IMR-90 (cell line): ENCODE measurements around the gene FGF7. TPM values are rescaled to one million over a fixed set of nuclear protein-coding genes. Genes with fewer than 3 reads are reported as not detected.
A peak's percentile ranks its signal among the peaks of the same experiment; 100 is the strongest.

Experiments
- ATAC-seq: fragments of 200-7000 bp; cut with Tn5 transposase; 2 replicates; pipeline ENCODE4 v1.9.1; 2020; ENCODE audit warnings: low read depth, mild to moderate bottlenecking, moderate library complexity
- BruUV-seq: library from RNA; stranded (reverse); fragments of 400-500 nt; replicated peaks from 2 replicates; lab custom pipeline; 2021; lab: Mats Ljungman, UMichigan
- CTCF ChIA-PET: fragments of 300-600 bp; formaldehyde crosslinking; extraction: SDS; loops from one replicate; lab custom pipeline; 2021; ENCODE audit warnings: antibody characterized with exemption; lab: Yijun Ruan, JAX
- POLR2A ChIA-PET: fragments of 300-600 bp; sonication (Branson Sonifier 250); formaldehyde crosslinking; loops from one replicate; lab custom pipeline; 2022; ENCODE audit warnings: antibody characterized with exemption; ENCODE audit not compliant: unreplicated experiment; lab: Charles Lee
- DNase-seq: peaks from one replicate; pipeline ENCODE4 v3.0.0; 2013
- H2AFZ ChIP-seq: replicated peaks from 2 replicates; pipeline ENCODE3; 2013; ENCODE audit warnings: low read length, mild to moderate bottlenecking; ENCODE audit not compliant: poor library complexity
- H2AK5ac ChIP-seq: 2 replicates; pipeline ENCODE4 v1.6.1; 2013; ENCODE audit warnings: low read depth, low read length, inconsistent platforms
- H2AK9ac ChIP-seq: replicated peaks from 2 replicates; pipeline ENCODE3; 2013; ENCODE audit warnings: mild to moderate bottlenecking, low read depth, low read length, moderate library complexity; ENCODE audit not compliant: poor library complexity
- H2BK120ac ChIP-seq: 2 replicates; pipeline ENCODE4 v1.6.1; 2013; ENCODE audit warnings: low read depth, low read length, inconsistent platforms
- H2BK15ac ChIP-seq: 3 replicates; pipeline ENCODE4 v1.6.1; 2013; ENCODE audit warnings: low read depth, low read length, inconsistent platforms
- H2BK20ac ChIP-seq: 2 replicates; pipeline ENCODE4 v1.6.1; 2013; ENCODE audit warnings: low read depth, mild to moderate bottlenecking, inconsistent platforms, low read length, moderate library complexity
- H2BK5ac ChIP-seq: 2 replicates; pipeline ENCODE4 v1.6.1; 2013; ENCODE audit warnings: mild to moderate bottlenecking, low read depth, low read length, inconsistent platforms; ENCODE audit not compliant: poor library complexity, severe bottlenecking
- H3K14ac ChIP-seq: replicated peaks from 2 replicates; pipeline ENCODE4 v1.6.1; 2013; ENCODE audit warnings: low read depth, low read length, inconsistent platforms
- H3K18ac ChIP-seq: 2 replicates; pipeline ENCODE4 v1.6.1; 2013; ENCODE audit warnings: low read depth, low read length, control low read depth
- H3K23ac ChIP-seq: 2 replicates; pipeline ENCODE4 v1.6.1; 2013; ENCODE audit warnings: low read depth, low read length, inconsistent platforms
- H3K27ac ChIP-seq: 2 replicates; pipeline ENCODE4 v1.5.1; 2013; ENCODE audit warnings: mild to moderate bottlenecking, control low read depth, low read length; ENCODE audit not compliant: insufficient read depth
- H3K27me3 ChIP-seq: 2 replicates; pipeline ENCODE4 v1.6.1; 2013; ENCODE audit warnings: low read length; ENCODE audit not compliant: control insufficient read depth, insufficient read depth
- H3K36me3 ChIP-seq: 2 replicates; pipeline ENCODE4 v1.6.1; 2013; ENCODE audit warnings: low read length, mixed read lengths; ENCODE audit not compliant: control insufficient read depth, insufficient read depth
- H3K4ac ChIP-seq: 2 replicates; pipeline ENCODE4 v1.6.1; 2013; ENCODE audit warnings: low read depth, low read length, inconsistent platforms
- H3K4me1 ChIP-seq: 2 replicates; pipeline ENCODE4 v1.6.1; 2013; ENCODE audit warnings: low read length, mixed read lengths; ENCODE audit not compliant: control insufficient read depth, insufficient read depth
- H3K4me2 ChIP-seq: 2 replicates; pipeline ENCODE4 v1.6.1; 2013; ENCODE audit warnings: low read depth, mild to moderate bottlenecking, control low read depth, low read length, moderate library complexity
- H3K4me3 ChIP-seq: 2 replicates; pipeline ENCODE4 v1.5.1; 2013; ENCODE audit warnings: low read depth, mild to moderate bottlenecking, control low read depth, low read length, moderate library complexity; ENCODE audit not compliant: insufficient read depth
- H3K56ac ChIP-seq: 2 replicates; pipeline ENCODE4 v1.6.1; 2013; ENCODE audit warnings: low read length, inconsistent platforms; ENCODE audit not compliant: insufficient read depth; ENCODE audit errors: extremely low read depth
- H3K79me1 ChIP-seq, 2 experiments: 2 replicates each; pipeline ENCODE4 v1.6.1; 2013; ENCODE audit warnings: low read length in 2 of 2, inconsistent platforms in 1 of 2, low read depth in 1 of 2
- H3K9ac ChIP-seq: 2 replicates; pipeline ENCODE4 v1.6.1; 2013; ENCODE audit warnings: low read depth, low read length, control low read depth
- H3K9me1 ChIP-seq: 2 replicates; pipeline ENCODE4 v1.6.1; 2013; ENCODE audit warnings: low read length, inconsistent platforms; ENCODE audit not compliant: insufficient read depth
- H3K9me3 ChIP-seq: 2 replicates; pipeline ENCODE4 v1.6.1; 2013; ENCODE audit warnings: low read length; ENCODE audit not compliant: control insufficient read depth, insufficient read depth
- H4K20me1 ChIP-seq: 2 replicates; pipeline ENCODE4 v1.6.1; 2013; ENCODE audit warnings: low read length, inconsistent platforms; ENCODE audit not compliant: insufficient read depth
- H4K5ac ChIP-seq: 2 replicates; pipeline ENCODE4 v1.6.1; 2013; ENCODE audit warnings: mild to moderate bottlenecking, low read depth, low read length, control low read depth
- H4K8ac ChIP-seq, 2 experiments: 2 replicates each; pipeline ENCODE4 v1.6.1; 2013; ENCODE audit warnings: low read depth in 2 of 2, low read length in 2 of 2, control low read depth in 1 of 2, inconsistent platforms in 1 of 2
- H4K91ac ChIP-seq: 2 replicates; pipeline ENCODE4 v1.6.1; 2013; ENCODE audit warnings: low read depth, low read length, inconsistent platforms; ENCODE audit not compliant: insufficient read depth
- BHLHE40 ChIP-seq: fragments of 150-350 bp; IDR thresholded peaks from 2 replicates; pipeline ENCODE4 v1.6.1; 2016; ENCODE audit warnings: mild to moderate bottlenecking, low read depth, low read length
- CEBPB ChIP-seq: IDR thresholded peaks from 2 replicates; pipeline ENCODE4 v1.6.1; 2012; ENCODE audit warnings: low read depth, low read length, improper control_type of control experiment
- CHD1 ChIP-seq: IDR thresholded peaks from 2 replicates; pipeline ENCODE4 v1.6.1; 2012; ENCODE audit warnings: low read depth, low read length, improper control_type of control experiment
- FOS ChIP-seq: fragments of 150-350 bp; IDR thresholded peaks from 2 replicates; pipeline ENCODE4 v1.6.1; 2016; ENCODE audit warnings: low read depth, low read length
- MAFK ChIP-seq: IDR thresholded peaks from 2 replicates; pipeline ENCODE4 v1.6.1; 2012; ENCODE audit warnings: low read depth, low read length, improper control_type of control experiment
- MAZ ChIP-seq: IDR thresholded peaks from 2 replicates; pipeline ENCODE4 v1.6.1; 2012; ENCODE audit warnings: low read depth, mild to moderate bottlenecking, low read length, improper control_type of control experiment, moderate library complexity, borderline replicate concordance
- MXI1 ChIP-seq: IDR thresholded peaks from 2 replicates; pipeline ENCODE4 v1.6.1; 2012; ENCODE audit warnings: low read depth, mild to moderate bottlenecking, low read length, moderate library complexity, borderline replicate concordance
- NFE2L2 ChIP-seq: fragments of 150-350 bp; IDR thresholded peaks from 2 replicates; pipeline ENCODE4 v1.6.1; 2016; ENCODE audit warnings: low read depth, mild to moderate bottlenecking, low read length
- POLR2A ChIP-seq: IDR thresholded peaks from 2 replicates; pipeline ENCODE4 v1.6.1; 2012; ENCODE audit warnings: mild to moderate bottlenecking, low read depth, low read length
- RAD21 ChIP-seq: IDR thresholded peaks from 2 replicates; pipeline ENCODE4 v1.6.1; 2012; ENCODE audit warnings: low read length, improper control_type of control experiment
- RCOR1 ChIP-seq: IDR thresholded peaks from 2 replicates; pipeline ENCODE4 v1.6.1; 2012; ENCODE audit warnings: mild to moderate bottlenecking, low read length, improper control_type of control experiment; ENCODE audit not compliant: insufficient replicate concordance
- RFX5 ChIP-seq: IDR thresholded peaks from 2 replicates; pipeline ENCODE4 v1.8.0; 2012; ENCODE audit warnings: low read depth, mild to moderate bottlenecking, low read length, moderate library complexity
- SMC3 ChIP-seq: fragments of 150-350 bp; IDR thresholded peaks from 2 replicates; pipeline ENCODE4 v1.6.1; 2016; ENCODE audit warnings: low read depth, mild to moderate bottlenecking, antibody characterized with exemption, low read length, moderate library complexity
- WGBS, 2 experiments: methylation state at CpG; one replicate each; pipeline versions ENCODE4 v1.1.5 to v1.1.7; 2013; ENCODE audit warnings: missing lambda C conversion rate in 2 of 2; ENCODE audit not compliant: insufficient read length in 1 of 2; ENCODE audit errors: extremely low coverage in 2 of 2; 5-methylcytosine and 5-hydroxymethylcytosine counted together
- dilution Hi-C: fragments of 300-500 bp; cut with HindIII; formaldehyde crosslinking; loops from one replicate; pipeline ENCODE4 v1.14.3; 2018; ENCODE audit warnings: low sequenced_read_pairs; ENCODE audit not compliant: unreplicated experiment
- in situ Hi-C: fragments of 300-500 bp; cut with MboI; formaldehyde crosslinking; loops from 3 replicates; pipeline ENCODE4 v1.14.3; 2019; ENCODE audit warnings: low sequenced_read_pairs, inconsistent platforms, mixed read lengths
- intact Hi-C: fragments of 100-400 bp; cut with micrococcal nuclease; formaldehyde crosslinking; loops from 2 replicates; pipeline ENCODE4 v1.10.0; 2022
- polyA plus RNA-seq, 3 experiments: library from polyadenylated mRNA; depleted of rRNA; stranded (reverse); fragments of >200 nt; gene quantifications; 2 replicates each; pipeline ENCODE4 v1.2.3, GENCODE V29; 2012; ENCODE audit warnings: low replicate concordance in 1 of 3
- total RNA-seq: library from RNA; depleted of rRNA; stranded (reverse); fragments of >200 nt; gene quantifications from 2 replicates; pipeline ENCODE4 v1.2.3, GENCODE V29; 2012
- TF ChIP-seq, protein P1 (sequence below): conservative IDR thresholded peaks from 2 replicates; pipeline ENCODE4 v1.5.1; 2012; ENCODE audit warnings: mild to moderate bottlenecking, low read depth, low read length, improper control_type of control experiment
- TF ChIP-seq, protein P2 (sequence below): fragments of 150-350 bp; IDR thresholded peaks from 2 replicates; pipeline ENCODE4 v1.6.1; 2016; ENCODE audit warnings: low read depth, mild to moderate bottlenecking, low read length, moderate library complexity, borderline replicate concordance
- TF ChIP-seq, protein P3 (sequence below): fragments of 150-350 bp; IDR thresholded peaks from 2 replicates; pipeline ENCODE4 v1.6.1; 2017; ENCODE audit warnings: mild to moderate bottlenecking, antibody characterized with exemption, low read length, low read depth

Gene FGF7
- total and polyA plus RNA-seq, 2 of the 4 experiments (the other 2 are of a cell fraction), result 27.3 to 34.8 TPM

DNA sequence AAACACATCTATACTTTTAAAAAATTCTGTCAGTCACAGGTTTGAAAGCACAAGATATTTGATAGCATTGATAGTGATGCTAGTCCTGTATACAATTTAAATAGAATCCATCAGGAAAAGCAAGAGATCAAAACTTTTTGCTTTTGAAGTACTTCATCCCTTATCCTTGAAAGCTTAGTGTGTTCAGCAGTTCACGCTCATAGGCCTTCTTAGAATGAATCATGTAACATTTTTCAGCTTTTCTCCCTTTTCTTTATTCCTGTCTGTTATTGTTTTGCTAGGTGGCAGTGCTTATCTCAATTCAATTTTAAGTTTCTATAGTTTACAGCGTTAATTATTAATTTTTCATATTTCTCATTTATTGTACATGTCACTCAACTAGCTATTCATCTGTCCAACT is 69.1 kb downstream of the FGF7 start:
- H3K18ac ChIP-seq, result peak overlapping the region; percentile 42; the same call in 1 of the 2 replicates
- H3K9me3 ChIP-seq, result no peaks in the 10 kb centered on the region
- no peak for TF ChIP-seq MAZ
- TF ChIP-seq, protein P1, sequence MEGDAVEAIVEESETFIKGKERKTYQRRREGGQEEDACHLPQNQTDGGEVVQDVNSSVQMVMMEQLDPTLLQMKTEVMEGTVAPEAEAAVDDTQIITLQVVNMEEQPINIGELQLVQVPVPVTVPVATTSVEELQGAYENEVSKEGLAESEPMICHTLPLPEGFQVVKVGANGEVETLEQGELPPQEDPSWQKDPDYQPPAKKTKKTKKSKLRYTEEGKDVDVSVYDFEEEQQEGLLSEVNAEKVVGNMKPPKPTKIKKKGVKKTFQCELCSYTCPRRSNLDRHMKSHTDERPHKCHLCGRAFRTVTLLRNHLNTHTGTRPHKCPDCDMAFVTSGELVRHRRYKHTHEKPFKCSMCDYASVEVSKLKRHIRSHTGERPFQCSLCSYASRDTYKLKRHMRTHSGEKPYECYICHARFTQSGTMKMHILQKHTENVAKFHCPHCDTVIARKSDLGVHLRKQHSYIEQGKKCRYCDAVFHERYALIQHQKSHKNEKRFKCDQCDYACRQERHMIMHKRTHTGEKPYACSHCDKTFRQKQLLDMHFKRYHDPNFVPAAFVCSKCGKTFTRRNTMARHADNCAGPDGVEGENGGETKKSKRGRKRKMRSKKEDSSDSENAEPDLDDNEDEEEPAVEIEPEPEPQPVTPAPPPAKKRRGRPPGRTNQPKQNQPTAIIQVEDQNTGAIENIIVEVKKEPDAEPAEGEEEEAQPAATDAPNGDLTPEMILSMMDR, result no peak
- no peak for TF ChIP-seq RFX5
- no peak for TF ChIP-seq SMC3
- TF ChIP-seq BHLHE40, result no peak
- no peak for TF ChIP-seq NFE2L2
- TF ChIP-seq, protein P2, sequence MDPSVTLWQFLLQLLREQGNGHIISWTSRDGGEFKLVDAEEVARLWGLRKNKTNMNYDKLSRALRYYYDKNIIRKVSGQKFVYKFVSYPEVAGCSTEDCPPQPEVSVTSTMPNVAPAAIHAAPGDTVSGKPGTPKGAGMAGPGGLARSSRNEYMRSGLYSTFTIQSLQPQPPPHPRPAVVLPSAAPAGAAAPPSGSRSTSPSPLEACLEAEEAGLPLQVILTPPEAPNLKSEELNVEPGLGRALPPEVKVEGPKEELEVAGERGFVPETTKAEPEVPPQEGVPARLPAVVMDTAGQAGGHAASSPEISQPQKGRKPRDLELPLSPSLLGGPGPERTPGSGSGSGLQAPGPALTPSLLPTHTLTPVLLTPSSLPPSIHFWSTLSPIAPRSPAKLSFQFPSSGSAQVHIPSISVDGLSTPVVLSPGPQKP, result no peak
- TF ChIP-seq FOS, result no peak
- TF ChIP-seq RAD21, result no peak
- no peak for TF ChIP-seq POLR2A
- no peak for TF ChIP-seq CHD1
- no peak for TF ChIP-seq MXI1
- TF ChIP-seq CEBPB, result no peak
- TF ChIP-seq, protein P3, sequence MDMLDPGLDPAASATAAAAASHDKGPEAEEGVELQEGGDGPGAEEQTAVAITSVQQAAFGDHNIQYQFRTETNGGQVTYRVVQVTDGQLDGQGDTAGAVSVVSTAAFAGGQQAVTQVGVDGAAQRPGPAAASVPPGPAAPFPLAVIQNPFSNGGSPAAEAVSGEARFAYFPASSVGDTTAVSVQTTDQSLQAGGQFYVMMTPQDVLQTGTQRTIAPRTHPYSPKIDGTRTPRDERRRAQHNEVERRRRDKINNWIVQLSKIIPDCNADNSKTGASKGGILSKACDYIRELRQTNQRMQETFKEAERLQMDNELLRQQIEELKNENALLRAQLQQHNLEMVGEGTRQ, result no peak
- TF ChIP-seq MAFK, result no peak
- TF ChIP-seq RCOR1, result no peak
- no peak overlapping the region for H2AK5ac ChIP-seq
- peaks cover under 1% of the 10 kb centered on the region; the same call in 1 of the 2 replicates for H3K9me1 ChIP-seq
- no peak overlapping the region for H3K9ac ChIP-seq
- DNase-seq, result no peak
- H3K56ac ChIP-seq, result no peak overlapping the region
- no peak overlapping the region for H4K91ac ChIP-seq
- CTCF ChIA-PET, result no interaction called here
- no peaks in the 10 kb centered on the region for H3K27me3 ChIP-seq
- POLR2A ChIA-PET, result no interaction called here
- in situ Hi-C loops (no loop called here), intact Hi-C loops (loop anchor here (5.0 kb wide), 2 partner anchors 130 to 355 kb away; partner anchors contain the start of genes DTWD1 and FAM227B), dilution Hi-C loops (no loop called here)
- H3K4ac ChIP-seq, result no peak overlapping the region
- H3K4me2 ChIP-seq, result no peak overlapping the region
- H4K20me1 ChIP-seq, result no peaks in the 10 kb centered on the region
- H3K4me3 ChIP-seq, result no peak overlapping the region
- no peak overlapping the region for H2BK120ac ChIP-seq
- BruUV-seq, result no TSS peak
- H3K36me3 ChIP-seq, result peaks cover 4% of the 10 kb centered on the region; the same call in 1 of the 2 replicates
- peak overlapping the region; percentile 9; the same call in 1 of the 2 replicates for H3K27ac ChIP-seq
- no CpG with 5 or more reads among the region's 2 CpGs for WGBS, 2 experiments
- H4K8ac ChIP-seq, result no peak overlapping the region; a peak in 1 of 4 replicates
- H2BK5ac ChIP-seq, result peak overlapping the region; percentile 92
- H3K23ac ChIP-seq, result no peak overlapping the region
- H2AK9ac ChIP-seq, result no peak overlapping the region
- no peaks in the 10 kb centered on the region for H3K79me1 ChIP-seq
- peaks cover 9% of the 10 kb centered on the region for H3K4me1 ChIP-seq
- peak overlapping the region; percentile 49; the same call in 1 of the 2 replicates for H4K5ac ChIP-seq
- H2BK20ac ChIP-seq, result peak overlapping the region; percentile 38; the same call in 1 of the 2 replicates
- no peak overlapping the region for H3K14ac ChIP-seq
- H2BK15ac ChIP-seq, result no peak overlapping the region
- no peak for ATAC-seq
- no peak overlapping the region for H2AFZ ChIP-seq
